Measurements from ENCODE around the gene USP4.

Gene USP4, protein sequence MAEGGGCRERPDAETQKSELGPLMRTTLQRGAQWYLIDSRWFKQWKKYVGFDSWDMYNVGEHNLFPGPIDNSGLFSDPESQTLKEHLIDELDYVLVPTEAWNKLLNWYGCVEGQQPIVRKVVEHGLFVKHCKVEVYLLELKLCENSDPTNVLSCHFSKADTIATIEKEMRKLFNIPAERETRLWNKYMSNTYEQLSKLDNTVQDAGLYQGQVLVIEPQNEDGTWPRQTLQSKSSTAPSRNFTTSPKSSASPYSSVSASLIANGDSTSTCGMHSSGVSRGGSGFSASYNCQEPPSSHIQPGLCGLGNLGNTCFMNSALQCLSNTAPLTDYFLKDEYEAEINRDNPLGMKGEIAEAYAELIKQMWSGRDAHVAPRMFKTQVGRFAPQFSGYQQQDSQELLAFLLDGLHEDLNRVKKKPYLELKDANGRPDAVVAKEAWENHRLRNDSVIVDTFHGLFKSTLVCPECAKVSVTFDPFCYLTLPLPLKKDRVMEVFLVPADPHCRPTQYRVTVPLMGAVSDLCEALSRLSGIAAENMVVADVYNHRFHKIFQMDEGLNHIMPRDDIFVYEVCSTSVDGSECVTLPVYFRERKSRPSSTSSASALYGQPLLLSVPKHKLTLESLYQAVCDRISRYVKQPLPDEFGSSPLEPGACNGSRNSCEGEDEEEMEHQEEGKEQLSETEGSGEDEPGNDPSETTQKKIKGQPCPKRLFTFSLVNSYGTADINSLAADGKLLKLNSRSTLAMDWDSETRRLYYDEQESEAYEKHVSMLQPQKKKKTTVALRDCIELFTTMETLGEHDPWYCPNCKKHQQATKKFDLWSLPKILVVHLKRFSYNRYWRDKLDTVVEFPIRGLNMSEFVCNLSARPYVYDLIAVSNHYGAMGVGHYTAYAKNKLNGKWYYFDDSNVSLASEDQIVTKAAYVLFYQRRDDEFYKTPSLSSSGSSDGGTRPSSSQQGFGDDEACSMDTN

GRCh38 chr3:49339941-49340800 is at the start of gene USP4:
TSS of gene USP4 (minus strand) at chr3:49340053. CDS start at chr3:49340024, 29 bp downstream.
- ATAC-seq (ENCODE audit: low read depth): peak; percentile 83
- H3K4me1 Mint-ChIP-seq: peaks cover 36% of the 10 kb centered on the region
- peak within 1 kb of the TSS; percentile 98 for H3K27ac Mint-ChIP-seq

DNA sequence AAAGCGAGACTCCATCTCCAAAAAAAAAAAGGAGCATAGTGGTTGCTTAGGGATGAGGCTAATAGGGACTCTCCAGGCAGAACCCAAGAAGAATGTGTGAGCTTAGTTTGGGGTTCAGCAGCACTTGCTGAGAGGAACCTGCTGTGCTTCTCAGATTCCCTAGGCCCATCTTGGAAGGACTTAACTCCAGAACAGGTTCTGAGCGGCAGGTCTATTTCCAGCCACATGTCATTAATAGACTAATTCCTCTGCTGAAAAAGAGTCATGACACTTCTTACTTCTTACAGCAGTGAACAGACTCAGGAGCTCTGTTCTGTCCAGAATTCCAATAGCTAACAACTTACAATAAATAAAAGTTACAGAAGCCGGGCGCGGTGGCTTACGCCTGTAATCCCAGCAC is 49.4 kb upstream of the USP4 start:
- ATAC-seq (ENCODE audit: low read depth) (no peak), DNase-seq (ENCODE audit: low spot score in 2 of 2) (no peak)
- no peaks in the 10 kb centered on the region for H3K9me3 Mint-ChIP-seq
- peaks cover 6% of the 10 kb centered on the region for H3K36me3 Mint-ChIP-seq
- no peaks in the 10 kb centered on the region for H3K27me3 Mint-ChIP-seq
- H3K4me1 Mint-ChIP-seq: peaks cover 39% of the 10 kb centered on the region
- no peak overlapping the region for H3K4me3 Mint-ChIP-seq
- H3K27ac Mint-ChIP-seq: peak overlapping the region; percentile 58

More at GRCh38 chr3:49339941-49340800, at the start of gene USP4:
- Mint-ChIP-seq H3K9me3 (no peaks in the 10 kb centered on the region), H3K4me3 (peak within 1 kb of the TSS; percentile 93), H3K36me3 (peaks cover 7% of the 10 kb centered on the region), H3K27me3 (no peaks in the 10 kb centered on the region)
- peak; percentile 79 to 85 for DNase-seq (ENCODE audit: low spot score in 2 of 2)

GRCh38 chr3:49388289-49388820 is 48.5 kb upstream of the USP4 start:
- Mint-ChIP-seq H3K36me3 (peaks cover 9% of the 10 kb centered on the region), H3K27me3 (no peaks in the 10 kb centered on the region), H3K27ac (peak overlapping the region; percentile 58), H3K4me3 (no peak overlapping the region), H3K9me3 (no peaks in the 10 kb centered on the region), H3K4me1 (peaks cover 42% of the 10 kb centered on the region)
- no peak for DNase-seq (ENCODE audit: low spot score in 2 of 2)
- no peak for ATAC-seq (ENCODE audit: low read depth)

DNA sequence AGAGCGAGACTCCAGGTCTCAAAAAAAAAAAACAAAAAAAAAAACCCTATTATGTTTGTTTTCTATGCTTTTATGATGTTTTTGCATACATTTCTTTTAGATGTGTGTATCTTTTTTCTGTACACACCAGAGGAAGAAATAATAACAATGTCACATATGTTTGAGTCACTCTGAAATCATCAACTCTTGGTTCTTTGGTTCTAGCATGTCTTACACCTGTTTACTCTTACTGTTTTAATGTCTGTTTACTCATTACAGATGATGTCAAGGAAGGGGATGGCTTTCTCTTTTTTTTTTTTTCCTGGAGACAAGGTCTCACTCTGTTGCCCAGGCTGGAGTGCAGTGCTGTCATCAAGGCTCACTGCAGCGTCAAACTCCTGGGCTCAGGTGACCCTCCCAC is 47.9 kb upstream of the USP4 start:
- Mint-ChIP-seq H3K9me3 (no peaks in the 10 kb centered on the region), H3K4me3 (no peak overlapping the region), H3K4me1 (peaks cover 42% of the 10 kb centered on the region), H3K27me3 (no peaks in the 10 kb centered on the region), H3K36me3 (peaks cover 10% of the 10 kb centered on the region), H3K27ac (peak overlapping the region; percentile 58)
- no peak for DNase-seq (ENCODE audit: low spot score in 2 of 2)
- no peak for ATAC-seq (ENCODE audit: low read depth)

DNA sequence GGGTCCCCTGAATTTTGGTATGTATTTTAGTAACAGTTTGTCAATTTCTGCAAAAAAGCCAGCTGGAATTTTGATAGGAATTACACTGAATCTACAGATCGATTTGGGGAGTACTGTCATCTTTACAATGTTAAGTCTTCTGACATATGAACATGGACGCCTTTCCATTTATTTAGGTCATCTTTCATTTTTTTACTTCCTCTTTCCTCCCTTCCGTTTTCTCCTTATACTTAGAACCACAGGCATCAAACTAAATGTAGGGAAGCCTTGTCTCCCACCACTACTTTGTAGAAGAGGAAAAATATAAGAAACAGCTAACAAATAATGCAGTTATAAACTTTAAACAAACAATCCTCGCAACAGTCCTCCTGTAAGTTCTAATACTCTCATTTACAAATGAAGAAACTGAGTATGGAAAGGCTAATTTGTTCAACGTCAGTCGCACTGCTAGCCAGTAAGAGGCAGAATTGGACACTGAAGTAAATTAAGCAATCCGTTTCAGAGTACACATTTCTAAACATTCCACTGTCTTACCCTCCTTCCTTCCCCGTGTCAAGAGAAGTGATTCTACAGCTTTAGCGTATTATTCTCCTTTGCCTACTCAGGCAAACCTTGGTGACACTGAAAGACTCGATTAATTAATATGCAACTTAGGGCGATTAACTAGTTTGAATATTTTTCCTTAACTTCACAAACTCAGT is 46.4 kb upstream of the USP4 start:
- H3K36me3 Mint-ChIP-seq: peaks cover 10% of the 10 kb centered on the region
- no peaks in the 10 kb centered on the region for H3K9me3 Mint-ChIP-seq
- peak overlapping the region; percentile 64 for H3K27ac Mint-ChIP-seq
- DNase-seq (ENCODE audit: low spot score in 2 of 2) (no peak), ATAC-seq (ENCODE audit: low read depth) (peak; percentile 73)
- H3K4me1 Mint-ChIP-seq: peaks cover 40% of the 10 kb centered on the region
- H3K4me3 Mint-ChIP-seq: peak overlapping the region; percentile 68
- no peaks in the 10 kb centered on the region for H3K27me3 Mint-ChIP-seq

- no peak for ATAC-seq (ENCODE audit: low read depth)
- peaks cover 41% of the 10 kb centered on the region for H3K4me1 Mint-ChIP-seq
Observed at GRCh38 chr3:49385617-49386016, 45.8 kb upstream of the USP4 start.

DNA sequence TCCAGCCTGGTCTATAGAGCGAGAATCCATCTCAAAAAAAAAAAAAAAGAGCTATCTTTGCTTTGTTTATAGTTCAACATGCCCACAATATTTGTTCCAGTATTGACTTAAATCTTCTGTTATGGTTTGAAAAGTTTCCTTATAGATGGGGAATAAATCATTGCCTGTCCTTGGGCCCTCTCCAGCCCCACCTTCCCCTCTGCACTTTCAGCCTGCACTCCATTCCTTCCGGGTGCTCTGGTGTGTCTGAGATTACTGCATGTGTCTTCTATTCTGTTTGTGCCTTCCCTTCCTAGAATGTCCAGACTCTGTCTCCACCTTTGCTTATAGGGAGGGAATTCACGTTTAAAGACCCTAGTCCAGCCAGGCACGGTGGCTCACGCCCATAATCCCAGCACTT is 43.5 kb upstream of the USP4 start:
- peak overlapping the region; percentile 79 for H3K27ac Mint-ChIP-seq
- H3K4me1 Mint-ChIP-seq: peaks cover 42% of the 10 kb centered on the region
- H3K36me3 Mint-ChIP-seq: peaks cover 13% of the 10 kb centered on the region
- ATAC-seq (ENCODE audit: low read depth) (no peak), DNase-seq (ENCODE audit: low spot score in 2 of 2) (no peak)
- H3K9me3 Mint-ChIP-seq: peaks cover 3% of the 10 kb centered on the region
- no peaks in the 10 kb centered on the region for H3K27me3 Mint-ChIP-seq
- no peak overlapping the region for H3K4me3 Mint-ChIP-seq

More at GRCh38 chr3:49385617-49386016, 45.8 kb upstream of the USP4 start:
- H3K9me3 Mint-ChIP-seq: no peaks in the 10 kb centered on the region
- no peak overlapping the region for H3K4me3 Mint-ChIP-seq
- peak overlapping the region; percentile 64 for H3K27ac Mint-ChIP-seq
- no peak for DNase-seq (ENCODE audit: low spot score in 2 of 2)
- H3K36me3 Mint-ChIP-seq: peaks cover 10% of the 10 kb centered on the region
- H3K27me3 Mint-ChIP-seq: no peaks in the 10 kb centered on the region

GRCh38 chr3:49378249-49378895 is 38.5 kb upstream of the USP4 start:
- peaks cover 23% of the 10 kb centered on the region for H3K4me1 Mint-ChIP-seq
- peaks cover 6% of the 10 kb centered on the region for H3K9me3 Mint-ChIP-seq
- DNase-seq (ENCODE audit: low spot score in 2 of 2) (no peak), ATAC-seq (ENCODE audit: low read depth) (no peak)
- peak overlapping the region; percentile 17 for H3K27ac Mint-ChIP-seq
- no peaks in the 10 kb centered on the region for H3K27me3 Mint-ChIP-seq
- peaks cover 18% of the 10 kb centered on the region for H3K36me3 Mint-ChIP-seq
- peak overlapping the region; percentile 17 for H3K4me3 Mint-ChIP-seq

- Mint-ChIP-seq H3K4me3 (no peak overlapping the region), H3K27me3 (no peaks in the 10 kb centered on the region), H3K9me3 (peaks cover 6% of the 10 kb centered on the region), H3K27ac (peak overlapping the region; percentile 60), H3K36me3 (peaks cover 21% of the 10 kb centered on the region), H3K4me1 (peaks cover 21% of the 10 kb centered on the region)
- DNase-seq (ENCODE audit: low spot score in 2 of 2) (no peak), ATAC-seq (ENCODE audit: low read depth) (peak; percentile 43)
Observed at GRCh38 chr3:49377483-49377882, 37.6 kb upstream of the USP4 start.

- H3K27me3 Mint-ChIP-seq: no peaks in the 10 kb centered on the region
- H3K27ac Mint-ChIP-seq: peak overlapping the region; percentile 58
- H3K4me1 Mint-ChIP-seq: peaks cover 7% of the 10 kb centered on the region
- no peaks in the 10 kb centered on the region for H3K9me3 Mint-ChIP-seq
- no peak overlapping the region for H3K4me3 Mint-ChIP-seq
- H3K36me3 Mint-ChIP-seq: peaks cover 24% of the 10 kb centered on the region
- DNase-seq (ENCODE audit: low spot score in 2 of 2) (no peak), ATAC-seq (ENCODE audit: low read depth) (no peak)
Observed at GRCh38 chr3:49371946-49372345, 32.1 kb upstream of the USP4 start.

GRCh38 chr3:49370585-49371290 is 30.9 kb upstream of the USP4 start:
- no peaks in the 10 kb centered on the region for H3K9me3 Mint-ChIP-seq
- H3K4me1 Mint-ChIP-seq: peaks cover 9% of the 10 kb centered on the region
- ATAC-seq (ENCODE audit: low read depth) (no peak), DNase-seq (ENCODE audit: low spot score in 2 of 2) (no peak)
- H3K4me3 Mint-ChIP-seq: no peak overlapping the region
- H3K36me3 Mint-ChIP-seq: peaks cover 27% of the 10 kb centered on the region
- no peaks in the 10 kb centered on the region for H3K27me3 Mint-ChIP-seq
- peak overlapping the region; percentile 18 for H3K27ac Mint-ChIP-seq

DNA sequence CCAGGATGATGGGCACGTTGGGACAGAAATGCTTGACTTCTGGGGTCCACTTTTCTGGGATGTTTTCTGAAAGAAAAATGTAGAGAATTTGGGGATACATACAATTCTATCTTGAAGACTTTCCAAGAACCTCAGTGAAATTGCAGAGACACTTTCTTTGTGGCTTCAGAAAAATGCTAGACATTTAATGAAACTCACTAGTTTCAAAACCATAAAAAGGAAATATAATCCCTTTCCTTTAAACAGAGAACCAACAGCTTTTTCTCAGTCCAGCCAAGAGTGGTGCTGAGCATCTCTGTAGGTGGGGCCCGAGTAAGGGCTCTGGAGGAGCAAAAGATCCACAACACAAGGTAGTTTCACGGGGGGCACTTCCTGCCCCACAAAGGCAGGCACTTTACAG is 22.7 kb upstream of the USP4 start:
- Mint-ChIP-seq H3K9me3 (no peaks in the 10 kb centered on the region), H3K27ac (peak overlapping the region; percentile 47), H3K36me3 (peaks cover 12% of the 10 kb centered on the region), H3K27me3 (no peaks in the 10 kb centered on the region), H3K4me1 (peaks cover 4% of the 10 kb centered on the region), H3K4me3 (no peak overlapping the region)
- no peak for ATAC-seq (ENCODE audit: low read depth)
- DNase-seq (ENCODE audit: low spot score in 2 of 2): no peak
